GM11168 (cell line): ENCODE data around the gene ARF6.
"Not testable (repeated sequence)": the region's sequence is repeated elsewhere in the genome, so short reads cannot be mapped to it uniquely, and the experiment has no call there.

Experiments
- in situ Hi-C: fragments of 300-500 bp; cut with MboI; formaldehyde crosslinking; loops from one replicate; pipeline ENCODE4 v1.12.0; 2022; ENCODE audit warnings: low sequenced_read_pairs; ENCODE audit not compliant: unreplicated experiment

Gene ARF6

DNA sequence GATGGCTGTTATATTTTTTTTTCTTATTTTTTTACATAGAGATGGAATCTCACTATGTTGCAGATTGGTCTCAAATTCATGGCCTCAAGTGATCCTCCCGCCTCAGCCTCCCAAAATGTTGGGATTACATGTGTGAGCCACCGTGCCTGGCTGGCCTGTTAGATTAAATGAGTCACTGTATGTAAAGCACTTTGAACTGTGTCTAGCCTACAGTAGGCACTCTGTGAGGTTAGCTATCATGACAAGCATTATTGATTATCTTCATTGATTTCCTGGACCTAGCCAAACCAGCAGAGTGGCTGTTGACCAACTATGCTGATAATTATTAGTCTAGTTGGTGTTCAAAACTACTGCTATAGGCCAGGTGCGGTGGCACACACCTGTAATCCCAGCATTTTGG, 42.6 kb downstream of the ARF6 start:
- in situ Hi-C loops: no loop called here

DNA sequence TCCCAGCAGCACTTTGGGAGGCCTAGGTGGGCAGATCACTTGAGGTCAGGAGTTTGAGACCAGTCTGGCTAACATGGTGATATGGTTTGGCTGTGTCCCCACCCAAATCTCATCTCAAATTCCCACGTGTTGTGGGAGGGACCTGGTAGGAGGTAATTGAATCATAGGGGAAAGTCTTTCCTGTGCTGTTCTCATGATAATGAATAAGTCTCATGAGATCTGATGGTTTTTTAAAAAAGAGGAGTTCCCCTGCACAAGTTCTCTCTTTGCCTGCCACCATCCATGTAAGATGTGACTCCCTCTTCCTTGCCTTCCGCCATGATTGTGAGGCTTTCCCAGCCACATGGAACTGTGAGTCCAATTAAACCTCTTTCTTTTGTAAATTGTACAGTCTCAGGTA, 43.4 kb downstream of the ARF6 start:
- in situ Hi-C loops: not testable (repeated sequence)

DNA sequence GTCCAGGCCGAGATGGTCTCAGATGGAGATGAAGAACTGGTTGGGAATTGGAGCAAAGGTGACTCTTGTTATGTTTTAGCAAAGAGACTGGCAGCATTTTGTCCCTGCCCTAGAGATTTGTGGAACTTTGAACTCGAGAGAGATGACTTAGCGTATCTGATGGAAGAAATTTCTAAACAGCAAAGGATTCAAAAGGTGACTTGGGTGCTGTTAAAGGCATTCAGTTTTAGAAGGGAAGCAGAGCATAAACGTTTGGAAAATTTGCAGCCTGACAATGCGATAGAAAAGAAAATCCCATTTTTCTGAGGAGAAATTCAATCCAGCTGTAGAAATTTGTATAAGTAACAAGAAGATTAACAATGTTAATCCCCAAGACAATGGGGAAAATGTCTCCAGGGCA, 44.0 kb downstream of the ARF6 start:
- in situ Hi-C loops: not testable (repeated sequence)

DNA sequence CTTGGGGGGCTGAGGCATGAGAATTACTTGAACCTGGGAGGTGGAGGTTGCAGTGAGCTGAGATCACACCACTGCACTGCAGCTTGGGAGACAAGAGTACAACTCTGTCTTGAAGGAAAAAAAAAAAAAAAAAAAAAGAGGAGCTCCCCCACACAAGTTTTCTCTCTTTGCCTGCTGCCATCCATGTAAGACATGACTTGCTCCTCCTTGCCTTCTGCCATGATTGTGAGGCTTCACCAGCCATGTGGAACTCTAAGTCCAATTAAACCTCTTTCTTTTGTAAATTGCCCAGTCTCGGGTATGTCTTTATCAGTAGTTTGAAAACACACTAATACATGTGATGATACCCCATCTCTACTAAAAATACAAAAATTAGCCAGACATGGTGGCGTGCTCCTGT, 46.3 kb downstream of the ARF6 start:
- in situ Hi-C loops: not testable (repeated sequence)

DNA sequence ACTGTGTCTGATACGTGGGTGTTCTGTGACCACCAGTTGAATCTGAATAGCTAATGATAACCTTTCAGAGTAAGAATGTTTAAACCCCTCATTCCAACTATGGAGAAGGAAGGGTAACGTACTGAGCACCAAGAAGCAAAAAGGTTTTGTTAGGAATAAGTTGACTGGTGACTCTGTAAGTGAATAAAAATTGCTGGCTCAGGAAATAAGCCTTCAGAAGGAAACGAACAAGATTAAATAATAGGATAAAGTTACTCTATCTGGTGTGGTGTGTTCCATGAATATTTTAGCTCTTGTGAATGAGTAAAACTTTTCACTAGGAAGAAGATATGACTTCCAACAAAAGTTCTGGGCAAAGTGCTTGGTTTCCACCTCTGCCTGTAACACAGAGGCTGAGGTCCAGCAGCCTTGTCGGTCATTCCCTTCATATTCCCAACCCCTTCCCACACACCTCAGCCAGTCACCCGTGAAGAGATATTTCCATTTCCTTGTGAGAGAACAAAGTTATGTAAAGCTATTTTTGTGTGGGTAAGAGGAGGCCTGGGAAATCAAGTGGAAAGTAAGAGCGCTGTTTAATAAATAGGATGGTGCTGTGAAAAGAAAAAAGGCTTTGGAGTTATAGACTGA, 47.1 kb downstream of the ARF6 start:
- in situ Hi-C loops: no loop called here

DNA sequence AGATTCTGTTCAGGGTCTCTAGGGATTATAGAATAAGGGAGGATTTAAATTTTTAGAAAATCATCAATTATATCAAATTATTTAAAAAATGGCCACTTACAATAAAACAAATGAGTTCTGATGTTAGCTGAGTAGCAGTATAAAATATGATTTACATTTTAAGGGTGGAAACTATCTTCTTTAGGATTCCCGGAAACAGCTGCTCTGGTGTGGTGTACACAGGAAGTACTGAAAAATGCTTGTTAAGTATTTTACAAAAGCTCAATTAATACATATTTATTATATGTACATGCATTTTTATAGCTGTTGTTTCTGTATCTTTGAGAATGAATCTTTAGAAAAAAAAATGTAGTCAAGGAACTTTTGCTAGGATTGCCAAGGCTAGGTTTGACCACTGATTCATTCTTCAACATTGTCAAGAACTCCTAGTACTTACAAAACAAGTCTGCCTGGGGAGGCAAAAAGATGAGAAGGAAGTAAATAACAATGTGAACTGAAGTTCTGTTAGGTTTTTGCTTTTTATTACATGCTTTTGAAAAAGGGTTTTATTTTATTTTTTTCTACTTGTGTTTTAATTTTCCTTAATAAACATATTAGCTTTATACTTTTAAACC, 48.0 kb downstream of the ARF6 start:
- in situ Hi-C loops: no loop called here

DNA sequence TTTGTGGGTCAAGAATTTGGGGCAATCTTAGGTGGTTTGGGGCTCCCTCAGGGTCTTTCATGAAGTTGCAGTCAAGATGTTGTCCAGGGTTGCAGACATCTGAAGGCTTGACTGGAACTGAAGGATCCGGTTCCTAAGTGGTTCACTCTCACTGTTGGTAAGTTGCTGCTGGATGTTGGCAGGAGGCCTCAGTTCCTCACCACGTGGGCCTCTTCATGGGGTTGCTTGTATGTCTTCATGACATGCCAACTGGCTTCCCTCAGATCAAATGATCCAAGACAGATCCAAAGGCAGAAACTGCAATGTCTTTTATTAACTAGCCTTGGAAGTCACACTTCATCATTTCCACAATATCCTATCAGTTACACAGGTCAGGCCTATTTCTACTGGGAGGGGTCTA, 49.2 kb downstream of the ARF6 start:
- in situ Hi-C loops: no loop called here

DNA sequence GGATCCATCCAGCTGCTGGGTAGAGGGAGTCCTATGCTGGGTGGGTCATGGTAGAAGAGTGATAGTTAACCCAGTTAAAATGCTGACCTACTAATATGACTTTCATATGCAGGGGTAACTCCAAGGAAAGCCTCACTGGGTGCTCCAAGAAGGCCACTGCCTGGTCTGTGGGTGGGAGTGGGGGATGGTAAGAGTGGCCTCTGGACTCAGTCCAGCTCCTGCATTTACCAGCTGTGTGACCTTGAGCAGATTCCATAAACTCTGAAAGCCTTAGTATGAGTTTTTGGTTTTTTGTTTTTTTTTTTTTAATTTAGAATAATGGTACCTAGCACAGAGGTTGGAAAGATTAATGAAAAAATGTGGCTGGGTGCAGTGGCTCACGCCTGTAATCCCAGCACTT, 51.6 kb downstream of the ARF6 start:
- in situ Hi-C loops: no loop called here

DNA sequence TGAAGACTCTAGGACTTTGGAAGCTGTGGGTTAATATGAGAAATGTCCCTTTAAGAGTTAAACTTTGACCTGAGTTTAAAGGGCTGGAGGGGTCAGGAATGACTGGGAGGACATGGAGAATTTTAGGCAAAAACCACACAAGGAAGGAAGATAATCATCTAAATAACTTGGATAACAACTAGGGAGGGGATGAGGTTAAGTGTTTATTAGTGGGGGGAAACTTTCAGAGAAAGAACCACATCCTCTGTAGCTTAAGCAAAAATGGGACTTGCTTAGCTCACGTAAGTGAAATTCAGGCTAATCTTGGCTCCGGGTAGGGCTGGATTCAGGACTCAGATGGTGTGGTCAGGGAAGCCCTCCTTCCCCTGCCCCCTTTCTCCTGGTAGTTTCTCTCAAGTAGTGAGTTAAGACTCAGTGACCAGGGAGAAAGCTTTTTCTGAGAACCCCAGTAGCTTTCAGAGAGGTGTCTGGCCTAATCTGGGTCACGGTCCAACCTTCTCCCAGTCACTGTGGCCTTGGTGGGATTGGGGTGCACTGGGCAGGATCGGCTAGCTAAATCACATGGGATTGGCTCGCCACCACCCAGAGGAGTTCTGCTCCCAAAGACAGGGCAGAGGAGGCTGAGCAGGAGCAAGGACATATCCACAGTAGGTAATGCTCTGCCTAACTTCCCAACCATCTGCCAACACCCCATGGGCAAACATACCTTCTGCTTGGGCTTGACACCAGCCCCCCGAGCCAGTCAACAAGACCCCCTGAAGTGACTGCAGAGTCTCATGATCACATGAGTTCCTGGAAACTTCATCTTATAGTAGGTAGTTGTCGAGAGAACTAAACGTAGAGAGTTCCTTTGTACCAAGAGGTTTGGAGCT, 52.8 kb downstream of the ARF6 start:
- in situ Hi-C loops: no loop called here
